GM12892 (cell line): ENCODE data around the gene TMEM236.

Source experiments
- DNase-seq: peaks from one replicate; pipeline ENCODE4 v3.0.0; 2011; ENCODE audit not compliant: insufficient read length
- FAIRE-seq: peaks from 2 replicates; lab custom pipeline; 2011; peaks lifted over from hg19 to GRCh38; lab: Jason Lieb, UNC
- TAF1 ChIP-seq: IDR thresholded peaks from 2 replicates; pipeline ENCODE4 v1.6.1; 2011; ENCODE audit warnings: low read depth, mild to moderate bottlenecking, control low read depth, low read length, borderline replicate concordance

Gene TMEM236

DNA sequence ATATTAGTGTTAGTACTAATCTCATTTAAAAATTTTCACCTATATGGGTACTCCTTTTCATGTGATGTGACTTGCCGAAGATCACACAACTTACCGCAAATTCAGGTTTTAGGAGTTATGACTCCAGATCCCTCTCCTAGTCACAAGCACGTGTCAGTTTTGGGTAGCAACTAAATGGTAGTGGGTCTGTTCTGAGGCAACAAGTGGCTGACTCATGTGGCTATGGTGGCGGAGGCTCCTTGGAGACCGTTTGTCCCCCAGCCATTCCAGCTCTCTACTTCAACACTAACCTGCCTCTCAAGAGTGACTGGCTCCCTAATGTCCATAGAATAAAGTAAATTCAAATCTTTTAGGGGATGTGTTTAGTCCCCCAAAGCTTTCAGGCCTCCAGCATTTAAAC, 96.6 kb downstream of the TMEM236 start:
- TF ChIP-seq TAF1 = no peak
- DNase-seq (no peak), FAIRE-seq (no peak)
